H54 (cell line): ENCODE data around the gene IRAK3.
A peak's percentile ranks its signal among the peaks of the same experiment; 100 is the strongest.
"Not testable (repeated sequence)": the region's sequence is repeated elsewhere in the genome, so short reads cannot be mapped to it uniquely, and the experiment has no call there.

Experiments used
- DNase-seq: peaks from one replicate; pipeline ENCODE4 v3.0.0; 2011; ENCODE audit warnings: low spot score, mixed read lengths; ENCODE audit not compliant: insufficient read length
- FAIRE-seq: peaks from 3 replicates; lab custom pipeline; 2011; peaks lifted over from hg19 to GRCh38; lab: Jason Lieb, UNC
- POLR2A ChIP-seq: IDR thresholded peaks from 2 replicates; pipeline ENCODE4 v1.6.1; 2011; ENCODE audit warnings: low read depth, mild to moderate bottlenecking, low read length

IRAK3 gene

DNA sequence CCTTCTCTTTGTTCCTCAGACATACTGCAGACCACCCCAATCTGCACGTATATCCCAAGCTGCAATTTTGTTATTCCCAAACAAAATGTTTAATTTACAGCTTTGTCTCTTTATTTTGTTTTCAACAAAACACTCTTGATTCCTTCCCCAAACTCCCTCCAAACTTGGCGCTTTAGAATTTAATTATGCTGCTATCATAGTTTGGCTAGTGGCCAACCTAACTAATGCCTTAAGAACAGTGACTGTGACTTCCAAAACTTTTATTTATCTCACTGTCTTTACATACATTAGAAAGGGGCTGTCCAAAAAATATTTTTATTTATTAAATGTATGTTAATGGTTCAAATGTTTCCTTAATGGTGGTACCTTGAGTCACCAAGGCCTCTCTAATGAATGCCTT, 26.3 kb upstream of the IRAK3 start:
- no peak for TF ChIP-seq POLR2A
- no peak for FAIRE-seq
- DNase-seq: no peak

DNA sequence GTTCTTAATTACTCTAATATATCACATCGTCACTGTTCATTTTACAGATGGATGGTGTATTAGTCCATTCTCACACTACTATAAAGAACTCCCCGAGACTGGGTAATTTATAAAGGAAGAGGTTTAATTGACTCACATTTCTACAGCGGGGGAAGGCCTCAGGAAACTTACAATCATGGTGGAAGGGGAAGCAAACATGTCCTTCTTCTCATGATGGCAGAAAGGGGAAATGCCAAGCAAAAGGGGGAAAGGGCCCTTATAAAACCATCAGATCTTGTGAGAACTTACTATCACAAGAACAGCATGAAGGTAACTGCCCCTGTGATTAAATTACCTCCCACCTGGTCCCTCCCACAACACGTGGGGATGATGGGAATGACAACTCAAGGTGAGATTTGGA, 25.7 kb upstream of the IRAK3 start:
- DNase-seq (no peak), FAIRE-seq (no peak)
- no peak for TF ChIP-seq POLR2A

DNA sequence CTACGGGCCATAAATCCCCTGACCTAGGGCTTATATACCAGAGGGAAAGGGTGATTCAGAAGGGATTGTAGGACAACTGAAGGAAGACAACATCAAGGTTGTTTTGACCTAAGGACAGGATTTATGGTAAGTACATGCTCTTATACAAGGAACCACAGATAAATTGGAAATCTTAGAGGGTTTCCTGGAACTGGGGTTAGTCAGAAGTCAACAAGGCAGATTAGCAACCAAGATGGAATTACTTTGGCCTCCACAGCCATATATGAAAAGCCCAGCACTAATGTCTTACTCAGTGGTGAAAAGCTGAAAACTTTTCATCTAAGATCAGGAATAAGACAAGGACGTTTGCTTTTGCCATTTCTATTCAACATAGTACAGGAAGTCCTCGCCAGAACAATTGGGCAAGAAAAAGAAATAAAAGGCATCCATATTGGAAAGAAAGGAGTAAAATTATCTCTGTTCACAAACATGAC, 24.6 kb upstream of the IRAK3 start:
- TF ChIP-seq POLR2A: no peak
- no peak for FAIRE-seq
- DNase-seq: no peak

DNA sequence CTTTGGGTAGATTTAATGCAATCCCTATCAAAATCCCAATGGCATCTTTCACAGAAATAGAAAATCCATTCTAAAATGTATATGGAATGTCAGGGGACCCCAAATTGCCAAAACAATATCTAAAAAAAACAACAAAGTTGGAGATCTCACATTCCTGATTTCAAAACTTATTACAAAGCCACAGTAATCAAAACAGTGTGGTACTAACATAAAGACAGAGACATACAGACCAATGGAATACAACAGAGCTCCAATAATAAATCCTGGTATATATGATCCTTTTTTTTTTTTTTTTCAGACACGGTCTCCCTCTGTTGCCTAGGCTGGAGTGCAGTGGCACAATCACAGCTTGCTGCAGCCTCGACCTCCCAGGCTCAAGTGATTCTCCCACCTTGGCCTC, 23.9 kb upstream of the IRAK3 start:
- DNase-seq (no peak), FAIRE-seq (no peak)
- TF ChIP-seq POLR2A: no peak

DNA sequence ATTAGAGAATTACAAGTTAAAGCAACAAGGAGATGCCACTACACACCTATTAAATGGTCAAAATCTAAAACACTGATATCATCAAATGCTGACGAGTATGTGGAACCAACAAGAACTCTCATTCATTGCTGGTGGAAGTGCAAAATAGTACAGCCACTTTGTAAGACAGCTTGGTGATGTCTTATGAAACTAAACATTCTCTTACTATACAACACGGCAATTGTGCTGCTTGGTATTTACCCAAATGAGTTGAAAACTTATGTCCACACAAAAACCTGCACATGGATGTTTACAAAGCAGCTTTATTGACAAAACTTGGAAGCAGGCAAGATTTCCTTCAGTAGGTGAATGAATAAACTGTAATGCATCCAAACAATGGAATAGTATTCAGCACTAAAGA, 22.5 kb upstream of the IRAK3 start:
- no peak for TF ChIP-seq POLR2A
- DNase-seq (no peak), FAIRE-seq (no peak)

DNA sequence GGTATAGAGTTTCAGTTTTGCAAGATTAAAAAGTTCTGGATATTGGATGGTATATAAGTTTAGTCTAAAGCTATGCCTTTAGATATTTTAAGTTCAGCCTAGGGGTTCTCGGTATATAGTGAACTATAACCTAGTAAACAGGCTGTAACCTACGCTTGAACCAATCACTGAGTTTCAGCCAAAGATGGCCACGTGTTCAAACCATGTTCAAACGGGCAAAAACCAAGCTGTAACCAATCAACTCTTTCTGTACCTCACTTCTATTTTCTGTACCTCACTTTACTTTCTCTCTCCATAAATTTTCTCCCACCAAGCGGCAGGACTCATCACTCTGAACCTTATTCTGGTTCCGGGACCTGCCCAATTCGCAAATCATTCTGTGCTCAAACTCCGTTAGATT, 20.6 kb upstream of the IRAK3 start:
- no peak for FAIRE-seq
- DNase-seq: no peak
- no peak for TF ChIP-seq POLR2A

DNA sequence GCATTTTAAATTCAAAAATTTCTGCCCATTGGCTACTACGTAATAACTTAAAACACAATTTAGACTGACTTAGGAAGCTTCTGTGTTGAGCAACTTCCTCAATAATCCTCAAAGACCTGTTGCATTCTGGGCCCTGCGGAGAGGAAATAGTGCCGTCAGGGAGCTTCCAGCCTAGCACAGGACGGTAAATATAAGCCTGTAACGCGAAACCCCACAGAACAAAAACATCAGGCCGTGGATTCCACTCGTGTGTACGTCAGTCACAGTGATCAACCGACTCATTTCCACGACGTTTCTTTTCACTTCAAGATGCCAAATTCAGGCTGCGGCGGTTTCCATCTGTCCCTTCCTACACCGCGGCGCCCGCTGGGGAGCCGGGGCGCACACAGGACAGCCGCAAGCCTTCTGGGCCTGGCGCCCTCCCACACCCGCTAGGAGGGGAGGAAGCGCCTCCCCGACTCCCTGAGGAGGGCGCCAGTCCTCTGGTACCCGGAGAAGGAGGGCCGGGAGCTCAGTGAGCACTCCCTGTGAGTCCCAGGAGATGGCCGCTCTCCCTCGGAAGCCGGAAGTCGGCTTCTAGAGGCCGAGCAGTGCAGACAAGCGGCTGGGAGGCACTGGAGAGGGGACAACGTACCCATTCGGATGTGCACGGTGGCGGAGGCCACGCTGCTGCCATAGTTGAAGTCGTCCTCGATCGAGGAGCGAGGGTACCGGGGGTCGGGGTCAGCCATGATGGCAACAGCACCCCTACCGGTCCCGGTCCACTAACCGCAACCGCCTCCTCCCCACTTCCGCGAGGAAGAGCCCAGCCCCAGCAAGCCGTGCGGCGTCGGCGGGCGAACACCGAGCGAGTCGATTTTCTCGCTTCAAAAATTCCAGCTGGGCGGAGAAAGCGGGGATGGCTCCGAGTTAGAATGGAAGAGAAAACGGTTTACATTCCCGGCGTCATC, 19.5 kb upstream of the IRAK3 start, which contains the start of gene TMBIM4:
TMBIM4 (minus strand) TSS at position 776 of the 950 bp plus-strand sequence; CDS start at position 731, 45 bp downstream.
- peak; percentile 86 for FAIRE-seq
- peak; percentile 87 for DNase-seq
- TF ChIP-seq POLR2A: peak; percentile 64

DNA sequence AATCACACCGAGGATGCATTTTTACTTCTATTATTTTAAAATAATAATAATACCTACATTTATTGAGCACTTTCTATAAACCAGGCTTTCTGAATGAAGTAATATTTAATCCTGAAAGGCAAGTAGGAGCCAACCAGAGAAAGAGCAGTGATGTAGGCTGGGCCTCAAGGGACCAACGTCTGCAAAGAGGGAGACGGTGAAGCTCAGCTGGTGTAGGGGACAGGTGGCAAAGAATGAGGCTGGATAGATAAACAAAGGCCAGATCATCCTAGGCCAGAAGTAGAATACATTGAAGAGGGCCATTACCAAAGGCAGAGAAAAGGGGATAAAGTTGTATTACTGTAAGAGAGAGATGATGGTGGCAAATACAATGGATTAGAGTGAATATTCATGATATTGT, 18.4 kb upstream of the IRAK3 start:
- DNase-seq (no peak), FAIRE-seq (no peak)
- no peak for TF ChIP-seq POLR2A

DNA sequence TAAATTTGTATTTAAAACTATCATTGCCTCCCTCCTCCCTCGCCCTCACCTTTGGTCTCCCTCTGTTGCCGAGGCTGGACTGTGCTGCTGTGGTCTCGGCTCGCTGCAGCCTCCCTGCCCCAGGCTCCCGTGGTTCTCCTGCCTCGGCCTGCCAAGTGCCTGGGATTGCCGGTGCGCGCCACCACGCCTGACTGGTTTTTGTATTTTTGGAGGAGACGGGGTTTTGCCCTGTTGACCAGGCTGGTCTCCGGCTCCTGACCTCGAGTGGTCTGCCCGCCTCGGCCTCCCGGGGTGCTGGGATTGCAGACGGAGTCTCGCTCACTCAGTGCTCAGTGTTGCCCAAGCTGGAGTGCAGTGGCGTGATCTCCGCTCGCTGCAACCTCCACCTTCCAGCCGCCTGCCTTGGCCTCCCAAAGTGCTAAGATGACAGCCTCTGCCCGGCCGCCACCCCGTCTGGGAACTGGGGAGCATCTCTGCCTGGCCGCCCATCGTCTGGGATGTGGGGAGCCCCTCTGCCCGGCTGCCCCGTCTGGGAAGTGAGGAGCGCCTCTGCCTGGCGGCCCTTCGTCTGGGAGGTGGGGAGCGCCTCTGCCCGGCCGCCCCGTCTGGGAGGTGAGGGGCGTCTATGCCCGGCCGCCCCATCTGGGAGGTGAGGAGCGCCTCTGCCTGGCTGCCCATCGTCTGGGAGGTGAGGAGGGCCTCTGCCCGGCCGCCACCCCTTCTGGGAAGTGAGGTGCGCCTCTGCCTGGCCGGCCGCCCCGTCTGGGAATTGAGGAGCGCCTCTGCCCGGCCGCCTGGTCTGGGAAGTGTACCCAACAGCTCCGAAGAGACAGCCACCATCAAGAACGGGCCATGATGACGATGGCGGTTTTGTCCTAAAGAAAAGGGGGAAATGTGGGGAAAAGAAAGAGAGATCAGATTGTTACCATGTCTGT, 14.4 kb upstream of the IRAK3 start:
- not testable (repeated sequence) for DNase-seq, FAIRE-seq

DNA sequence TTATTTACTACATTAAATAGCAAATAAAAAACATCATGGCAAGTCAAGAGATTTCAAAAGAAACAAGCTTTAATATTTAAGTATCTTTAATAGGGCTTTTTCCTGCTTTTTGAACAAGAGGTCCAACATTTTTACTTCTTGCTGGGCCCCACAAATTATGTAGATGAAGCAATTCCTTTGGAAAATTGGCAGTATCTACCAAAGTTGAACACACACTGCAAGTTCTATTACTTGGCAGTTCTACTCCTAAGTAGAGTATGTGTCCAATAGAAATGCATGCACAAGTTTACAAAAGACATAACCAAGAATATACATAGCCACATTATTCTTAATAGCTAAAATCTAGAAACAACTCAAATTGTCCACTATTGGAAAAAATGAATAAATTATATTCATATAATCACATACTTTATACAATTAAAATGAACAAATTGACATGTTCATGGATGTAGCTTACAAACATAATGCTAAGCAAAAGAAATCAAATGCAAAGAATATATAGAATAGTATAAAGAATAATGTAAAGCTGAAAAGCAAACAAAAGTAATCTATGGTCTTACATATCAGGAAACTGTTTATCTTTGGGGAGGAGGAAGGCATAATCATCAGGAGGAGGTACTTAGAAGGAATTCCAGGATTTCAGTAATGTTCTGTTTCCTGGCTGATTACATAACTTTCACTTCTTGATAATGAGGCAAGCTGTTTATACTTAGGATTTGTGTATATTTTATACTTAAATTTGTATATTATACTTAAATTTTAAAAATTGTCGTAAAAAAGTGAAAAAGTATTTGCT, 12.7 kb upstream of the IRAK3 start:
- FAIRE-seq (no peak), DNase-seq (no peak)
- TF ChIP-seq POLR2A: no peak

DNA sequence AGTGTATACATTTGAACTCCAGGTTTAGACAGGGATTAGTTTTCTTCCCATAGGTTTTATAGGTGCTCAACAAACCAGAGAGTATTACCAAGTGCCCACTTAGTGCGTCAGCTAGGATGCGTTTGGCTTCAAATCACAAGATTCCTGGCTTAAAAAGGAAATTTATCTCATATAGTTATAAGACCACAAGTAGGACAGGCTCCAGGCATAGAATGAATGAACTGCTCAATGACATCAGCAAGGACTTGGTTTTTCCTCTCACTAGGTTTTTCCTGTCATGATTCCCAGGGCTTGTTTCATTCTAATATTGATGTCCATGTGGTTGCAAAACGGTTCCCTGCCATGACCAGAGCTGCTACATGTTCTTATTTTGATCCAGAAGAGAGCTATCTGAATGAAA, 6.1 kb upstream of the IRAK3 start:
- no peak for FAIRE-seq
- no peak for TF ChIP-seq POLR2A
- DNase-seq: no peak

DNA sequence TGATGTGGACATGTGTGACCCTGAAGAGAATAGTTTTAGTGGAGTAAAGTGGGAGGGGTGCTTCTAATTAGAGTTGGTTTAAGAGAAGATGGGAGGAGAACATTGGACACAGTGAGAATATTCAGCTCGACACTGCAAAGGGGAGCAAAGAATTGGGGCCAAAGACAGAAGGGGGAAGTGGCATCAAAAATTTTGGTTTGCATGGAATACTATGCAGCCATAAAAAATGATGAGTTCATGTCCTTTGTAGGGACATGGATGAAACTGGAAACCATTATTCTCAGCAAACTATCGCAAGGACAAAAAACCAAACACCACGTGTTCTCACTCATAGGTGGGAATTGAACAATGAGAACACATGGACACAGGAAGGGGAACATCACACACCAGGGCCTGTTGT, 4.2 kb upstream of the IRAK3 start:
- not testable (repeated sequence) for DNase-seq, FAIRE-seq

DNA sequence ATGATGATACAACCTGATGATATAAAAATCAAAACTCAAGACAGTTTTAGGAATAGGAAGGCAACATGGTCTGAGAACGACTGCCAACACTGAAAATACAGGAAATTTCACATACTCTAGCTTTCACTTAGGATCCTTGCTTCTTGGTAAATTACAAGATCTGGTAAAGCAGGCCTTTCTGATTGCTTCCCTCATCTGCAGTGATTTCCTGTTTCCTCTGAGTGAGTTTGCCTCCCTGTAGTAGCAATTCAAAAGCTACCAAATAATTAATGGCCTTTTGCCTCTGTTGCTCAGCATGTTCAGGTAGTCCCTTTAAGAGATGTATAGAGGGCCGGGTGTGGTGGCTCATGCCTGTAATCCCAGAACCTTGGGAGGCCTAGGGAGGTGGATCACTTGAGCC, 2.0 kb upstream of the IRAK3 start:
- FAIRE-seq (no peak), DNase-seq (no peak)
- TF ChIP-seq POLR2A: no peak

DNA sequence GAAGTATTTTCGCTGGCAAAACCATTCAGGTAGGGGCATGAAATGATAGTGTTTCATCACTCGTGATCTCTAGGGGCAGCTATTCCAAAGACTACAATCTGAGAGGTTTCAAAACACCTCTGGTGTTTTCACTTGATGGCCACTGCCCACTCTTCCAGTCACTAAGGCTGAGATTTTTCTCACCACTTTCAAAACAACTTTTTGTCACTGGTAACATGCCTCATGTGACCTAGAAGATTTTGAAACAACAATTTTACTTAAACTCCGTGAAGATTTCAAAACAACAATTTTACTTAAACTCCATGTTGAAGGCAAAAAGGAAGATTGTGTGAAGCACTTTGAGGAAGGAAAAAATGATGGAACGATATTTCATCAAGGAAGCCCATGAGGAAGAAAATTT, 1.2 kb upstream of the IRAK3 start:
- TF ChIP-seq POLR2A: no peak
- DNase-seq: no peak
- FAIRE-seq: no peak
